ENCODE measurements around the gene FIBIN. TPM values are rescaled to one million over a fixed set of nuclear protein-coding genes. Genes with fewer than 3 reads are reported as not detected.

Gene FIBIN
- total and polyA plus RNA-seq, 2 donors (not counting 3 experiments of a cell fraction or from before 2014, with no cell fraction given), result not detected

DNA sequence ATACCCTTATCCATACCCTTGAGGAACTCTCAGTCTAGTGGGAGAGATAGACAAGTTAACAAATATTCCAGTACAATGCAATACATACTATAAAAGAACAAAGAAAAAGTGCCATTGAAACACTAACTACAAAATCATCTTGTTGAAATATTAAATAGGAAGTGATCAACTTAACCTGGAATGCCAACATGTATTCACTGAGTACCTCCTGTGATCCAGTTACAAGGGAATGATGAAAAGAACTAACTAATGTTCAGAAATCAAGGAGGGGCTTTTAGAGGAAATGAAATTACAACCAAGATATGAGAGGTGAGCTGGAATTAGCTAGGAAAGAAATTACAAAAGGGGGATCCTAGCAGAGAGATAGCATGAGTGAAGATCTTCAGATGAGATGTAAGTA lies 6.2 kb upstream of the FIBIN start:
- Histone ChIP-seq H3K79me2 (ENCODE audit: control insufficient read depth, insufficient read depth, low read length) (no peaks in the 10 kb centered on the region), H3K9ac (replicated peaks; ENCODE audit: extremely low read depth, insufficient read depth, low read length) (no peak overlapping the region), H2AFZ (ENCODE audit: low read depth, low read length) (no peak overlapping the region), H3K27me3 (ENCODE audit: control insufficient read depth in 2 of 2, insufficient read depth in 2 of 2, low read length in 2 of 2) (no peaks in the 10 kb centered on the region), H3K9me1 (replicated peaks; ENCODE audit: control insufficient read depth, extremely low read depth, insufficient read depth, low read length) (no peaks in the 10 kb centered on the region), H3K36me3 (ENCODE audit: control insufficient read depth in 2 of 2, extremely low read depth in 1 of 2, insufficient read depth in 2 of 2, low read length in 2 of 2) (no peaks in the 10 kb centered on the region), H3K4me3 (replicated peaks in 1 of 3; ENCODE audit: insufficient read depth in 1 of 3, low read depth in 1 of 3, low read length in 3 of 3) (no peak overlapping the region), H4K20me1 (replicated peaks; ENCODE audit: control insufficient read depth, extremely low read depth, insufficient read depth, low read length) (no peaks in the 10 kb centered on the region), H3K4me1 (ENCODE audit: control insufficient read depth, extremely low read depth, insufficient read depth, low read length) (no peaks in the 10 kb centered on the region), H3K9me3 (replicated peaks; ENCODE audit: control insufficient read depth, insufficient read depth, low read length) (no peaks in the 10 kb centered on the region), H3K27ac (ENCODE audit: insufficient read depth, low read depth, low read length) (no peak overlapping the region), H3K4me2 (ENCODE audit: insufficient read depth, low read length) (no peak overlapping the region)
- no peak for TF ChIP-seq FOS (IDR thresholded peaks at IDR 0.05; ENCODE audit: borderline replicate concordance, insufficient read depth, low read length)
- no peak for TF ChIP-seq MYC (IDR thresholded peaks at IDR 0.05; ENCODE audit: low read depth, low read length)
- TF ChIP-seq POLR2A (IDR thresholded peaks at IDR 0.05; ENCODE audit: low read depth, low read length), result no peak
- TF ChIP-seq GATA2 (IDR thresholded peaks at IDR 0.05; ENCODE audit: insufficient read depth, insufficient read length, low read depth, low read length), result no peak
- TF ChIP-seq, protein P1, sequence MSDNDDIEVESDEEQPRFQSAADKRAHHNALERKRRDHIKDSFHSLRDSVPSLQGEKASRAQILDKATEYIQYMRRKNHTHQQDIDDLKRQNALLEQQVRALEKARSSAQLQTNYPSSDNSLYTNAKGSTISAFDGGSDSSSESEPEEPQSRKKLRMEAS (IDR thresholded peaks at IDR 0.05; ENCODE audit: insufficient read depth, insufficient read length), result no peak
- no peak for TF ChIP-seq JUN (IDR thresholded peaks at IDR 0.05; ENCODE audit: borderline replicate concordance, insufficient read depth, insufficient read length, low read depth)
- TF ChIP-seq EZH2 (IDR thresholded peaks at IDR 0.05; ENCODE audit: borderline replicate concordance, low read depth, low read length, severe bottlenecking), result no peak
- TF ChIP-seq, protein P2, sequence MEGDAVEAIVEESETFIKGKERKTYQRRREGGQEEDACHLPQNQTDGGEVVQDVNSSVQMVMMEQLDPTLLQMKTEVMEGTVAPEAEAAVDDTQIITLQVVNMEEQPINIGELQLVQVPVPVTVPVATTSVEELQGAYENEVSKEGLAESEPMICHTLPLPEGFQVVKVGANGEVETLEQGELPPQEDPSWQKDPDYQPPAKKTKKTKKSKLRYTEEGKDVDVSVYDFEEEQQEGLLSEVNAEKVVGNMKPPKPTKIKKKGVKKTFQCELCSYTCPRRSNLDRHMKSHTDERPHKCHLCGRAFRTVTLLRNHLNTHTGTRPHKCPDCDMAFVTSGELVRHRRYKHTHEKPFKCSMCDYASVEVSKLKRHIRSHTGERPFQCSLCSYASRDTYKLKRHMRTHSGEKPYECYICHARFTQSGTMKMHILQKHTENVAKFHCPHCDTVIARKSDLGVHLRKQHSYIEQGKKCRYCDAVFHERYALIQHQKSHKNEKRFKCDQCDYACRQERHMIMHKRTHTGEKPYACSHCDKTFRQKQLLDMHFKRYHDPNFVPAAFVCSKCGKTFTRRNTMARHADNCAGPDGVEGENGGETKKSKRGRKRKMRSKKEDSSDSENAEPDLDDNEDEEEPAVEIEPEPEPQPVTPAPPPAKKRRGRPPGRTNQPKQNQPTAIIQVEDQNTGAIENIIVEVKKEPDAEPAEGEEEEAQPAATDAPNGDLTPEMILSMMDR (IDR thresholded peaks at IDR 0.05; ENCODE audit: extremely low read depth in 1 of 2, insufficient read depth in 1 of 2, low read depth in 1 of 2, low read length in 2 of 2), result no peak
- no peak for TF ChIP-seq POLR2AphosphoS5 (IDR thresholded peaks at IDR 0.05; ENCODE audit: insufficient read depth, low read depth, low read length)
- dilution Hi-C loops (cut with MboI; ENCODE audit: extremely low pct_ligation_motif_present, low sequenced_read_pairs), result no loop called here
- CTCF ChIA-PET, result no interaction called here
- POLR2A ChIA-PET, result no interaction called here
- intact Hi-C loops (cut with micrococcal nuclease), result no loop called here
- BruUV-seq (replicated peaks), result no TSS peak
- DNase-seq (ENCODE audit: low read depth, low spot score) (no peak), FAIRE-seq (no peak)

Data from endothelial cell of umbilical vein (primary cell).